ENCODE results near the gene LIN7A. TPM values are rescaled to one million over a fixed set of nuclear protein-coding genes. Genes with fewer than 3 reads are reported as not detected.

Gene LIN7A
- total RNA-seq, 6 experiments from 2014 or later: 13.4 to 24.2 (median 23.0) TPM

- TF ChIP-seq, protein P1, sequence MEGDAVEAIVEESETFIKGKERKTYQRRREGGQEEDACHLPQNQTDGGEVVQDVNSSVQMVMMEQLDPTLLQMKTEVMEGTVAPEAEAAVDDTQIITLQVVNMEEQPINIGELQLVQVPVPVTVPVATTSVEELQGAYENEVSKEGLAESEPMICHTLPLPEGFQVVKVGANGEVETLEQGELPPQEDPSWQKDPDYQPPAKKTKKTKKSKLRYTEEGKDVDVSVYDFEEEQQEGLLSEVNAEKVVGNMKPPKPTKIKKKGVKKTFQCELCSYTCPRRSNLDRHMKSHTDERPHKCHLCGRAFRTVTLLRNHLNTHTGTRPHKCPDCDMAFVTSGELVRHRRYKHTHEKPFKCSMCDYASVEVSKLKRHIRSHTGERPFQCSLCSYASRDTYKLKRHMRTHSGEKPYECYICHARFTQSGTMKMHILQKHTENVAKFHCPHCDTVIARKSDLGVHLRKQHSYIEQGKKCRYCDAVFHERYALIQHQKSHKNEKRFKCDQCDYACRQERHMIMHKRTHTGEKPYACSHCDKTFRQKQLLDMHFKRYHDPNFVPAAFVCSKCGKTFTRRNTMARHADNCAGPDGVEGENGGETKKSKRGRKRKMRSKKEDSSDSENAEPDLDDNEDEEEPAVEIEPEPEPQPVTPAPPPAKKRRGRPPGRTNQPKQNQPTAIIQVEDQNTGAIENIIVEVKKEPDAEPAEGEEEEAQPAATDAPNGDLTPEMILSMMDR (IDR thresholded peaks at IDR 0.05): no peak
- H3K4me3 Mint-ChIP-seq: no peak overlapping the region
- DNase-seq: no peak
- no peaks in the 10 kb centered on the region for H3K9me3 Mint-ChIP-seq
- H3K27me3 Mint-ChIP-seq (ENCODE audit: insufficient read depth): no peaks in the 10 kb centered on the region
- H3K27ac Mint-ChIP-seq: no peak overlapping the region
- H3K4me1 Mint-ChIP-seq (ENCODE audit: low read depth): peaks cover 8% of the 10 kb centered on the region; the same call in 1 of the 2 replicates
- no peaks in the 10 kb centered on the region; the same call in 1 of the 2 replicates for H3K36me3 Mint-ChIP-seq (ENCODE audit: low read depth)
Measured at GRCh38 chr12:80814453-80814852, 123.3 kb downstream of the LIN7A start.

GRCh38 chr12:80813820-80814219, 123.9 kb downstream of the LIN7A start:
- DNase-seq: no peak
- H3K27ac Mint-ChIP-seq: no peak overlapping the region
- H3K4me1 Mint-ChIP-seq (ENCODE audit: low read depth): peaks cover 8% of the 10 kb centered on the region; the same call in 1 of the 2 replicates

DNA sequence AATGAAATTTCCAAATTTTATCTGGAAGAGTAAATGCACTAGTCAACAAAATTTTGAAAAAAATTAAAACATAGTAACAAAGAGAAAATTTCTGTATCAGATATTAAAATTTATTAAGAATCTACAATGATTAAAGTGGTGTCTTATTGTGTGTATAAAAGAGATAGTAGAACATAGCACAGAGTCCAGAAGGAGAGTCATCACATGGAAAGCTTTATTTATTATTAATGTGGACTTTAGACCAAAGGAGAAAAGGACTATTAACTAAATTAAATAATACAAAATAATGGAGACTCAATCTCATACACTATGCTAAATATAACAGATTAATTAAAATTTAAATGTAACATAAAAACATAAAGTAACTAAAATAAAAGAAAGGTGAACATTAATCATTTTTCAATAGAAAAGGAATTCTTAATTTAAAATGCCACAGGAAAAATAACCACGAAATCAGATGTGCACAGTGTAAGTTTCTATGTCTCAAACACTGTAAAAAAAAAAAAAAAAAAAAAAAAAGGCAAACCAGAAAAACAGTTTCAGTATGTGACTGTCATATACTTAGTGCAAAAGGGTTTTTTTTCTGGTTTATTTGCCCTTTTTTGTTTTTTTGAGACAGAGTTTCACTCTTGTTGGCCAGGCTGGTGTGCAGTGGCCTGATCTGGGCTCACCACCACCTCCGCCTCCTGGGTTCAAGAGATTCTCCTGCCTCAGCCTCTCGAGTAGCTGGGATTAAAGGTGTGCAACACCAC, 125.6 kb downstream of the LIN7A start:
- no peak for DNase-seq
- H3K27ac Mint-ChIP-seq: no peak overlapping the region
- H3K36me3 Mint-ChIP-seq (ENCODE audit: low read depth): no peaks in the 10 kb centered on the region
- H3K27me3 Mint-ChIP-seq (ENCODE audit: insufficient read depth): no peaks in the 10 kb centered on the region
- H3K4me1 Mint-ChIP-seq (ENCODE audit: low read depth): peaks cover 20% of the 10 kb centered on the region
- H3K9me3 Mint-ChIP-seq: no peaks in the 10 kb centered on the region
- TF ChIP-seq, protein P1 (IDR thresholded peaks at IDR 0.05): no peak
- no peak overlapping the region for H3K4me3 Mint-ChIP-seq

More at GRCh38 chr12:80813820-80814219, 123.9 kb downstream of the LIN7A start:
- TF ChIP-seq, protein P1 (IDR thresholded peaks at IDR 0.05): no peak
- no peak overlapping the region for H3K4me3 Mint-ChIP-seq
- H3K27me3 Mint-ChIP-seq (ENCODE audit: insufficient read depth): no peaks in the 10 kb centered on the region
- no peaks in the 10 kb centered on the region for H3K9me3 Mint-ChIP-seq
- H3K36me3 Mint-ChIP-seq (ENCODE audit: low read depth): no peaks in the 10 kb centered on the region; the same call in 1 of the 2 replicates

GRCh38 chr12:80810874-80811273, 126.9 kb downstream of the LIN7A start:
- no peak overlapping the region for H3K4me3 Mint-ChIP-seq
- no peaks in the 10 kb centered on the region for H3K27me3 Mint-ChIP-seq (ENCODE audit: insufficient read depth)
- peaks cover 21% of the 10 kb centered on the region for H3K4me1 Mint-ChIP-seq (ENCODE audit: low read depth)
- no peak for DNase-seq
- no peak overlapping the region for H3K27ac Mint-ChIP-seq
- H3K9me3 Mint-ChIP-seq: no peaks in the 10 kb centered on the region
- peaks cover under 1% of the 10 kb centered on the region; the same call in 1 of the 2 replicates for H3K36me3 Mint-ChIP-seq (ENCODE audit: low read depth)
- TF ChIP-seq, protein P1 (IDR thresholded peaks at IDR 0.05): no peak

DNA sequence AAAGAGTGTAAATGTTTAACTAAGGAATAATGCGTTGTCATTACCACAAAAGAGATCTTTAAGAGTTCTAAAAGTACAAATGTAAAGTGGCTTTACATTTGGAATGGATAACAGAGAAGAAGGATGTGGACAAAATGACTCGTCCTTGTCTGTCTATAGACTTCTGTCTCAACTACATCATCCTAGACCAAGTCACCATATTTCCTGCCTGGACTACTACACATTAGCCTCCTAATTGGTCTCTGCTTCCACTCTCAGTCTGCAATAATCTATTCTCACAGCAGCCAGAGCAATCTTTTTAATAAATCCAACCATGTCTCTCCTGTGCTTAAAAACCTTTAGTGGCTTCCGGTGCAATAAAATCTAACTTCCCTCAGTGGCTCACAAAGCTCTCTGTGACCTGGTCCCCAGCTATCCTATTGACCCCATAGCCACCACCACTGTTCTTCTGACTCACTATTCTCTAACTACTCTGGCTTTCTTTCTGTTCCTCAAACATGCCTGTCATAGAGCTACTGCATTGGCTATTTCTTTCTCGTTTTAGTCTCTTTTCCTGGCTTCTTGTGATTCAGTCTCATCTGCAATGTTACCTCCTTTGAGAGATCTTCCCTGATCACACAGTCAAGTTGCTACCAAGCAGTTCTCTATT, 130.0 kb downstream of the LIN7A start:
- no peak for DNase-seq
- H3K27me3 Mint-ChIP-seq (ENCODE audit: insufficient read depth): no peaks in the 10 kb centered on the region

More for the DNA sequence above, 130.0 kb downstream of the LIN7A start:
- H3K27ac Mint-ChIP-seq: peak overlapping the region; percentile 19
- H3K36me3 Mint-ChIP-seq (ENCODE audit: low read depth): peaks cover 20% of the 10 kb centered on the region
- H3K4me1 Mint-ChIP-seq (ENCODE audit: low read depth): peaks cover 40% of the 10 kb centered on the region
- TF ChIP-seq, protein P1 (IDR thresholded peaks at IDR 0.05): no peak
- H3K4me3 Mint-ChIP-seq: no peak overlapping the region
- H3K9me3 Mint-ChIP-seq: no peaks in the 10 kb centered on the region
